Naive thymus-derived CD8-positive, alpha-beta T cell (primary cell): ENCODE data around the gene ASZ1. TPM values are rescaled to one million over a fixed set of nuclear protein-coding genes. Genes with fewer than 3 reads are reported as not detected.
"Not testable (repeated sequence)": the region's sequence is repeated elsewhere in the genome, so short reads cannot be mapped to it uniquely, and the experiment has no call there.

ENCODE experiments used
- ATAC-seq, 2 donors: fragments of 150-1000 bp; cut with Tn5 transposase in 1 of 2; sonication (Bioruptor Pico), chemical (Tn5 transposase) in 1 of 2; 1 replicate in 1 of 2; 2 replicates in 1 of 2; pipeline ENCODE4 v1.10.0; 2021; ENCODE audit warnings: mild to moderate bottlenecking in 2 of 2, moderate library complexity in 2 of 2
- POLR2A ChIA-PET: fragments of 350-600 bp; sonication (Branson Sonifier 250); formaldehyde crosslinking; loops from one replicate; lab custom pipeline; 2021; ENCODE audit warnings: antibody characterized with exemption; lab: Charles Lee
- DNase-seq, 10 donors: peaks; one replicate each; pipeline versions ENCODE4 v3.0.0 to v3.0.0-alpha.2; 2020 to 2022
- H3K27ac Mint-ChIP-seq, 10 donors: one replicate each; pipeline ENCODE4 v1.8.0; 2020 to 2022; ENCODE audit warnings: mild to moderate bottlenecking in 10 of 10, mixed read lengths in 10 of 10, moderate library complexity in 4 of 10, inconsistent platforms in 1 of 10
- H3K27me3 Mint-ChIP-seq, 5 donors: one replicate each; pipeline ENCODE4 v1.8.0; 2021 to 2022; ENCODE audit warnings: mixed read lengths in 5 of 5
- H3K36me3 Mint-ChIP-seq, 3 donors: one replicate each; pipeline ENCODE4 v1.8.0; 2020 to 2022; ENCODE audit warnings: mixed read lengths in 3 of 3, mild to moderate bottlenecking in 2 of 3, inconsistent platforms in 1 of 3
- H3K4me1 Mint-ChIP-seq, 4 donors: one replicate each; pipeline ENCODE4 v1.8.0; 2021 to 2022; ENCODE audit warnings: mixed read lengths in 4 of 4
- H3K4me3 Mint-ChIP-seq, 10 donors: one replicate each; pipeline ENCODE4 v1.8.0; 2020 to 2022; ENCODE audit warnings: mild to moderate bottlenecking in 10 of 10, mixed read lengths in 10 of 10, moderate library complexity in 6 of 10, inconsistent platforms in 1 of 10
- H3K9me3 Mint-ChIP-seq, 9 donors: one replicate each; pipeline ENCODE4 v1.8.0; 2020 to 2022; ENCODE audit warnings: mixed read lengths in 9 of 9, mild to moderate bottlenecking in 3 of 9, inconsistent platforms in 1 of 9, moderate library complexity in 1 of 9
- polyA plus RNA-seq, 3 donors: library from polyadenylated mRNA; unstranded; fragments of 300-500 nt; fragmentation: Illumina TruSeq; gene quantifications; one replicate each; pipeline ENCODE4 v1.2.3, GENCODE V29; 2021
- total RNA-seq, 8 experiments: library from RNA in 2 of 8; stranded (reverse) in 2 of 8; gene quantifications; one replicate each; pipeline ENCODE4 v1.2.3 and lab custom pipeline; 2021 to 2026

Gene ASZ1
- total RNA-seq (not detected), polyA plus RNA-seq (not detected), total RNA-seq (lab: John Stamatoyannopoulos, UW) (0 reads per million in 6 experiments)

DNA sequence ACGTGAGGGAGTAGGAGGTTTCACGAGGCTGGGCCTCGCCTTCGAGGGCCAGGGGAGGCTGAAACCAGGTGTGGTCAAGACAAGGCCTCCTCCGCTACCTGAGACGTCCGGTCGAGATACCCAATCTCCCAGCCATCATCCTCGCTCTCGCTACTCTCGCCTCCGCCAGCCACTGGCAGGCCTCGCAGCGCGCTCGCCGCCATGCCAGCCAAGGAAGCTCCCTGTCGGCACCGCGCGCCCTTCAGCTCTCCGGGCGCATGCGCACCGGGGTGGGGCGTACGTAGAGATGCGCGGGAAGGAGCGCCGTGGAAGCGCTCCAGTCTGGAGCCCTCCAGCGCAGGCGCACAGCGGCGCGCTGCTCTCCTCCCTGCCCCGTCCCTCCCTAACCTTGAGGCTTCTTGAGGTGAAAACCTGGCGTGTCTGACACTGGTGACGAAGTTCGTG, at the start of gene ASZ1:
ASZ1 (minus strand) TSS at position 236 of the 444 bp plus-strand sequence; CDS start at position 203, 33 bp downstream.
- H3K9me3 Mint-ChIP-seq, result peaks cover 0 to 14% (median 2%) of the 10 kb centered on the region in 9 donors
- no peak for ATAC-seq
- no peaks in the 10 kb centered on the region for H3K4me1 Mint-ChIP-seq
- H3K27me3 Mint-ChIP-seq, result peaks cover 0 to 5% (median 0%) of the 10 kb centered on the region in 5 donors
- H3K27ac Mint-ChIP-seq, result no peak within 1 kb of the TSS
- no peak within 1 kb of the TSS for H3K4me3 Mint-ChIP-seq
- no peaks in the 10 kb centered on the region for H3K36me3 Mint-ChIP-seq
- DNase-seq, result no peak
- POLR2A ChIA-PET, result no interaction called here

- no peak for ATAC-seq
- peaks cover 0 to 4% (median 0%) of the 10 kb centered on the region in 9 donors for H3K9me3 Mint-ChIP-seq
- no peak overlapping the region for H3K27ac Mint-ChIP-seq
- H3K36me3 Mint-ChIP-seq, result peaks cover 0 to 3% (median 0%) of the 10 kb centered on the region in 3 donors
- peaks cover 21 to 31% (median 24%) of the 10 kb centered on the region in 5 donors for H3K27me3 Mint-ChIP-seq
- H3K4me1 Mint-ChIP-seq, result peaks cover 0 to 5% (median 2%) of the 10 kb centered on the region in 4 donors
- no peak for DNase-seq
- POLR2A ChIA-PET, result no interaction called here
- H3K4me3 Mint-ChIP-seq, result no peak overlapping the region
These were observed 49.4 kb upstream of the ASZ1 start for GRCh38 chr7:117476557-117477215.

DNA sequence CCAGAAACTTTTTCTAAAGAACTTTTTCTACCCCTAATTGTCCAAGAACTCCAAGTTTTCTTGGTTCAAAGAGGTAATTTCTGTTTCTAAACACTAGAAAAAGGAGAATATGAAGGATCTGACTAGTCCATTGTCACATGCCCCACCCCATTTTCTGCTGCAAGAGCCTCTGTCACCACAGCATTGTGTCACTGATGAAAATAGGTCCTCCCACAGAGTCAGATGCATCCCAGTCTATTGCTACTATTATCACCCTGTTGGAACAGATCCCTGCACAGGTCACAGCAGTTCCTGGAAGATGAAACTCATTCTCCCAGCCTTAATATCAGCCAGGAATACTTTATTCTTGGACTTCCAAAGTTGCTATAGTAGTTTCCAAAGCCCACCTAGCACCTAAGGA, 45.0 kb upstream of the ASZ1 start:
- Mint-ChIP-seq H3K4me3 (no peak overlapping the region), H3K4me1 (no peaks in the 10 kb centered on the region), H3K36me3 (no peaks in the 10 kb centered on the region), H3K27ac (no peak overlapping the region), H3K27me3 (peaks cover 0 to 4% (median 0%) of the 10 kb centered on the region in 5 donors), H3K9me3 (peaks cover 0 to 1% (median 0%) of the 10 kb centered on the region in 9 donors)
- DNase-seq (no peak), ATAC-seq (no peak)
- POLR2A ChIA-PET, result no interaction called here

GRCh38 chr7:117470777-117471176, 43.5 kb upstream of the ASZ1 start:
- POLR2A ChIA-PET, result no interaction called here
- DNase-seq (no peak), ATAC-seq (no peak)
- Mint-ChIP-seq H3K4me1 (no peaks in the 10 kb centered on the region), H3K36me3 (no peaks in the 10 kb centered on the region), H3K27ac (no peak overlapping the region), H3K4me3 (no peak overlapping the region), H3K9me3 (peaks cover 0 to 1% (median 0%) of the 10 kb centered on the region in 9 donors), H3K27me3 (peaks cover 0 to 2% (median 0%) of the 10 kb centered on the region in 5 donors)

GRCh38 chr7:117468174-117468573, 40.9 kb upstream of the ASZ1 start:
- peaks cover 0 to 1% (median 0%) of the 10 kb centered on the region in 5 donors for H3K27me3 Mint-ChIP-seq
- H3K9me3 Mint-ChIP-seq, result peaks cover 0 to 1% (median 0%) of the 10 kb centered on the region in 9 donors
- ATAC-seq, result no peak
- H3K36me3 Mint-ChIP-seq, result no peaks in the 10 kb centered on the region
- H3K27ac Mint-ChIP-seq, result no peak overlapping the region
- POLR2A ChIA-PET, result no interaction called here
- no peaks in the 10 kb centered on the region for H3K4me1 Mint-ChIP-seq
- DNase-seq, result no peak
- H3K4me3 Mint-ChIP-seq, result no peak overlapping the region

DNA sequence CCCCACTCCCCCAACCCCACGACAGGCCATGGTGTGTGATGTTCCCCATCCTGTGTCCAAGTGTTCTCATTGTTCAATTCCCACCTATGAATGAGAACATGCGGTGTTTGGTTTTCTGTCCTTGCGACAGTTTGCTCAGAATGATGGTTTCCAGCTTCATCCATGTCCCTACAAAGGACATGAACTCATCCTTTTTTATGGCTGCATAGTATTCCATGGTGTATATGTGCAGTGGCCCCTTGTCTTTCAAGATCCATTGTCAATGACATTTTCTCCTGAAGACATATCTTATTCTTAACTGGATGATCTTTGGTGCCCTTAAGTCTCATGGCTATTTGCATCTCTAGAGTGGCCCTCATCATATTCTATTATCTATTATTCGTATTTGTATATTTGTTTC, 33.5 kb upstream of the ASZ1 start:
- H3K36me3 Mint-ChIP-seq, H3K27ac Mint-ChIP-seq, H3K9me3 Mint-ChIP-seq, H3K4me3 Mint-ChIP-seq, ATAC-seq, H3K4me1 Mint-ChIP-seq, H3K27me3 Mint-ChIP-seq, POLR2A ChIA-PET, DNase-seq: not testable (repeated sequence)

- DNase-seq, result no peak
- POLR2A ChIA-PET, result no interaction called here
- Mint-ChIP-seq H3K4me3 (no peak overlapping the region), H3K36me3 (no peaks in the 10 kb centered on the region), H3K27ac (no peak overlapping the region), H3K9me3 (peaks cover 0 to 6% (median 2%) of the 10 kb centered on the region in 9 donors), H3K27me3 (no peaks in the 10 kb centered on the region), H3K4me1 (no peaks in the 10 kb centered on the region)
- ATAC-seq, result no peak
These were observed 32.4 kb upstream of the ASZ1 start for GRCh38 chr7:117459735-117460134.

DNA sequence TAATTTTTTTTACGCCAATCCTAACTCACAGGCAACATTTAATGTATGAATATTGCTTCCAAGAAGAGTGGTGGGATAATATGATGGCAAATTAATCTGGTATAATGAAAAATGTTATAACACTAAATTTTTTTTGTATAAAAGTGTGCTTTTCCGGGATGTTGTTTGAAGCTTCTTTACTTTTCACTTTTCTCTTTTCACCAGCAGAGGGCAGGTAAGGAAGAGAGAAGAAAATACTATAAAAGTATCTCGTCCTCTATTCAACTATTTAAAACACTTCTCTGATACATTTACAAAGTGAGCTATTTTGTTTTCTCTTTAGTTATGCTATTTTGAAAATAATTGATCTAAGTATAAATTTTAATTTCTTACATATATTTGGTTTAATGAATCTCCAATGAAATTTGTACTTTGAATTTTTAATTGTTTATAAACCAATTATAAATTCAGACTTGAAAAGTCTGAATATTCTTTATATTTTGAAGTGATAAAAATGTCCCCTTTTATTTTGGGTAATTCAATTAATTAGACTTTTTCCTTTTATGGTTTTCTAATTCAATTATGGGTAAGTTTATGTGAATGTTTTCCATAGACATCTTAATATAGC, 31.8 kb upstream of the ASZ1 start:
- POLR2A ChIA-PET, result no interaction called here
- Mint-ChIP-seq H3K27ac (no peak overlapping the region), H3K4me3 (no peak overlapping the region), H3K36me3 (no peaks in the 10 kb centered on the region), H3K9me3 (peaks cover 0 to 6% (median 2%) of the 10 kb centered on the region in 9 donors), H3K27me3 (no peaks in the 10 kb centered on the region), H3K4me1 (no peaks in the 10 kb centered on the region)
- ATAC-seq, result no peak
- no peak for DNase-seq

- no peak for ATAC-seq
- no peak overlapping the region for H3K27ac Mint-ChIP-seq
- POLR2A ChIA-PET, result no interaction called here
- no peak for DNase-seq
- H3K9me3 Mint-ChIP-seq, result peaks cover 0 to 34% (median 15%) of the 10 kb centered on the region in 9 donors
- H3K27me3 Mint-ChIP-seq, result peaks cover 0 to 10% (median 0%) of the 10 kb centered on the region in 5 donors
- peaks cover 0 to 21% (median 0%) of the 10 kb centered on the region in 3 donors for H3K36me3 Mint-ChIP-seq
- no peaks in the 10 kb centered on the region for H3K4me1 Mint-ChIP-seq
- H3K4me3 Mint-ChIP-seq, result no peak overlapping the region
These were observed 21.4 kb upstream of the ASZ1 start for GRCh38 chr7:117448655-117449054.

GRCh38 chr7:117446220-117446815, 19.0 kb upstream of the ASZ1 start:
- Mint-ChIP-seq H3K4me3 (no peak overlapping the region), H3K4me1 (no peaks in the 10 kb centered on the region), H3K36me3 (peaks cover 0 to 19% (median 0%) of the 10 kb centered on the region in 3 donors), H3K27me3 (peaks cover 0 to 9% (median 0%) of the 10 kb centered on the region in 5 donors), H3K27ac (no peak overlapping the region), H3K9me3 (peaks cover 0 to 29% (median 14%) of the 10 kb centered on the region in 9 donors)
- POLR2A ChIA-PET, result no interaction called here
- ATAC-seq, result no peak
- DNase-seq, result no peak

DNA sequence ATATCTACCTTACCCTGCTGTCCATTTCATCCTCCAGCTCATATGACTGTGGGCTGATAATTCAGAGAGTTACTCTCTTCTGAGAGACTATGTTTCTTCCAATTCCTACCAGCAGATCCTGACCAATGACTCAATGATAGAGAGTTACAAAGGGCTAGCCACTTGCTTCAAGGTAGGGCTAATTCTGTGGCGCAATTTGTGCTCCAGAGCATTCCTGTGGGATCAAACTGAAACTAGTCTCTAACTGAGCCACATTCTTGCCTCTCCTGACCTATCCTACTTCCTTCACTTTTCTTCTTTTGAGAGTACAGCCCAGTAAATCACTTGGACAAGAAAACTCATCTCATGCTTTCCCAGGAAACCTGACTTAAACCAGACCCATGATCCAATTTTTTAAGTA, 17.9 kb upstream of the ASZ1 start:
- no peaks in the 10 kb centered on the region for H3K4me1 Mint-ChIP-seq
- H3K4me3 Mint-ChIP-seq, result no peak overlapping the region
- ATAC-seq (no peak), DNase-seq (no peak)
- POLR2A ChIA-PET, result no interaction called here
- H3K27ac Mint-ChIP-seq, result no peak overlapping the region
- peaks cover 0 to 4% (median 0%) of the 10 kb centered on the region in 5 donors for H3K27me3 Mint-ChIP-seq
- peaks cover 2 to 22% (median 9%) of the 10 kb centered on the region in 9 donors for H3K9me3 Mint-ChIP-seq
- H3K36me3 Mint-ChIP-seq, result peaks cover 0 to 13% (median 0%) of the 10 kb centered on the region in 3 donors

GRCh38 chr7:117444646-117445045, 17.4 kb upstream of the ASZ1 start:
- peaks cover 0 to 4% (median 0%) of the 10 kb centered on the region in 5 donors for H3K27me3 Mint-ChIP-seq
- DNase-seq (no peak), ATAC-seq (no peak)
- peaks cover 0 to 7% (median 0%) of the 10 kb centered on the region in 3 donors for H3K36me3 Mint-ChIP-seq
- POLR2A ChIA-PET, result no interaction called here
- H3K4me3 Mint-ChIP-seq, result no peak overlapping the region
- no peak overlapping the region for H3K27ac Mint-ChIP-seq
- H3K9me3 Mint-ChIP-seq, result peaks cover 2 to 17% (median 4%) of the 10 kb centered on the region in 9 donors
- no peaks in the 10 kb centered on the region for H3K4me1 Mint-ChIP-seq

- no peaks in the 10 kb centered on the region for H3K36me3 Mint-ChIP-seq
- ATAC-seq (no peak), DNase-seq (no peak)
- POLR2A ChIA-PET, result no interaction called here
- peaks cover 0 to 3% (median 1%) of the 10 kb centered on the region in 9 donors for H3K9me3 Mint-ChIP-seq
- H3K27ac Mint-ChIP-seq, result no peak overlapping the region
- H3K27me3 Mint-ChIP-seq, result peaks cover 0 to 6% (median 2%) of the 10 kb centered on the region in 5 donors
- H3K4me1 Mint-ChIP-seq, result no peaks in the 10 kb centered on the region
- H3K4me3 Mint-ChIP-seq, result no peak overlapping the region
These were observed 8.3 kb upstream of the ASZ1 start for GRCh38 chr7:117435475-117436043.
